GM13976 (cell line): ENCODE data around the gene GNLY.
A peak's percentile ranks its signal among the peaks of the same experiment; 100 is the strongest.

Experiments
- DNase-seq: peaks from one replicate; pipeline ENCODE4 v3.0.0; 2012; ENCODE audit warnings: low spot score
- CTCF ChIP-seq: IDR thresholded peaks from 2 replicates; pipeline ENCODE4 v1.5.1; 2012; ENCODE audit warnings: borderline replicate concordance, mild to moderate bottlenecking; ENCODE audit not compliant: insufficient read depth; ENCODE audit errors: extremely low read depth, missing control alignments, control extremely low read depth
- in situ Hi-C: fragments of 300-500 bp; cut with MboI; formaldehyde crosslinking; loops from one replicate; pipeline ENCODE4 v1.12.0; 2022; ENCODE audit warnings: low sequenced_read_pairs, mixed read lengths, inconsistent platforms; ENCODE audit not compliant: unreplicated experiment

Gene GNLY

GRCh38 chr2:85678377-85678776 is 15.8 kb upstream of the GNLY start:
- no peak for DNase-seq
- in situ Hi-C loops, result no loop called here
- TF ChIP-seq CTCF, result no peak

DNA sequence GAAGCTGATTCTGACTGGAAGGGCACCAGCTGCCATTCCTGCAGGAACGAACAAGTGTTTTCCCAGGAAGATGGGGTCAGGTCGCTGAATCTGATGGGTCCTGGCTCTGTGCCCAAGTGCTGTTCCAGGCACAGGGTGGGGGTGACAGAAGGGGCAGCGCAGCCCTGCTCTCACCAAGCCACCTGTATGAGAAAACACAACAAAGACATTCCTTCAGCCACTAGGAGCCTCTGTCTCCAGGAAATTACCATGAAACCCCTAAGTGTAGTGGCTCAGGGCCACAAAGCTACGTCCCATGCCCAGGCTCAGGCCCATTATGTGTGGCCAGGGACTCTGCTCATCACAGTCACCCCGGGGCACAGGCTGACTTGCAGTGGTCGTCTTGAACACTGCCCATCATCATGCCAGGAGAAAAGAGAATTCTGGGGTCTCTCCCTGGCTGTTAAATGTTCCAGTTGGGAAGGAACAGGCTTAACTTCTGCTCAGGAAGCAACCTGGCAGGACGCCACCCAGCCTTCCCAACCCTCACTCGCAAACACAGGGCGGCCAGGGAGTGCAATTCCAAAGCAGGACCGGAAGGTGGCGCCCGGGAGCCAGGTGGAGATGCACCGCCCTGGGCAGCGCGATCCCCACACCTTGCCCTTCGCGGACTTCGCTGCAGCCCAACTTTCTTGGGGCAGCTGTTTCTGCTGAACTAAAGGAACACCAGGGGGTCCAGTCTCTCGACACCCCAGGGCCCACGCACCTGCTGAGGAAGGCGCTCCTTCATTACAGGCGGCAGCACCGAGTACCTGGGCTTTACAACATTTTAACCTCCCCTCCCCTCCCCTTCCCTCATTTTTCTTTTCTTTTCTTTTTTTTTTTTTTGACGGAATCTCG is 15.1 kb upstream of the GNLY start:
- in situ Hi-C loops, result no loop called here
- DNase-seq, result peak; percentile 92
- peak; percentile 99 for TF ChIP-seq CTCF

- in situ Hi-C loops, result no loop called here
- no peak for TF ChIP-seq CTCF
- DNase-seq, result no peak
These were observed 13.3 kb upstream of the GNLY start for GRCh38 chr2:85680707-85681371.

GRCh38 chr2:85681372-85681763 is 12.8 kb upstream of the GNLY start:
- DNase-seq, result no peak
- in situ Hi-C loops, result no loop called here
- no peak for TF ChIP-seq CTCF

DNA sequence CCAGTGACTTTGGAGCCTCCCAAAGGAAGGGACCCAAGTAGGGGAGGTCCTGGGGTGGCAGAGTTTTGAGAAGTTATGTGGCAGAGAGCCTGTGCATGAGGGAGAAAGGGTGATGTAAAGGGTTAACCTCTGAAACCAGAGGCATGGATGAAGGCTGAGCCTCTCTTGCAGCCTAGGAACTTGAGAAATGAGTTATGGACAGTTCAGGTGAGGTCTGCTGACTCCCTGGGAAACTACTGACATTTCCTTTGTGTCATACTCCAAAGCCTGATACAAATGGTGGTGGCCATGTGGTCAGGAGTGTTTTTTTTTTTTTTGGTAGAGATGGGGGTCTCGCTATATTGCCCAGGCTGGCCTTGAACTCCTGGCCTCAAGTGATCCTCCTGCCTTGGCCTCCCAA is 12.4 kb upstream of the GNLY start:
- no peak for TF ChIP-seq CTCF
- in situ Hi-C loops, result no loop called here
- no peak for DNase-seq

DNA sequence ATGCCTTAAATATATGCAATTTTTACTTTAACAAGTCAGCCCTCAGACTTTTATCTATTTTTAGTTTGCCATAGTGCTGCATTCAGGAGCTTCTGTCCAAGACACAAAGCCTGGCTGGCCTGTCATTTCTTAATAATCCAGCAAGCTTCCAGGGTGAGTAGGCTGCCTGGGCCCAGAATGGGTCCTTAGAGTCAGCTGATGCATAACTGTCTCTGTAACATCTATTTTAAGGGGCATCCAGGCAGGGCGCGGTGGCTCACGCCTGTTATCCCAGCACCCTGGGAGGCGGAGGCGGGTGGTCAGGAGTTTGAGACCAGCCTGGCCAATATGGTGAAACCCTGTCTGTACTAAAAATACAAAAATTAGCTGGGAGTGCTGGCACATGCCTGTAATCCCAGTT is 11.8 kb upstream of the GNLY start:
- in situ Hi-C loops, result no loop called here
- no peak for DNase-seq
- TF ChIP-seq CTCF, result no peak
